HG03025 (cell line): ENCODE results near the gene TNFRSF8.

ENCODE experiments used
- ATAC-seq: cut with Tn5 transposase; IDR thresholded peaks from one replicate; pipeline ENCODE4 v1.9.1; 2021; ENCODE audit warnings: mild to moderate bottlenecking, moderate library complexity; ENCODE audit not compliant: unreplicated experiment, low FRiP score

TNFRSF8 gene

GRCh38 chr1:12138196-12139168 is 75.4 kb downstream of the TNFRSF8 start:
- ATAC-seq = no peak

- ATAC-seq = no peak
These were observed 76.9 kb downstream of the TNFRSF8 start for GRCh38 chr1:12140016-12140415.

GRCh38 chr1:12140515-12141162 is 77.5 kb downstream of the TNFRSF8 start:
- no peak for ATAC-seq

GRCh38 chr1:12141163-12141850 is 78.2 kb downstream of the TNFRSF8 start:
- ATAC-seq = no peak

GRCh38 chr1:12142141-12142823 is 79.2 kb downstream of the TNFRSF8 start:
- no peak for ATAC-seq

- ATAC-seq = no peak
These were observed 80.0 kb downstream of the TNFRSF8 start for GRCh38 chr1:12142891-12143630.

GRCh38 chr1:12143631-12144155 is 80.6 kb downstream of the TNFRSF8 start:
- no peak for ATAC-seq

- ATAC-seq = no peak
These were observed 81.1 kb downstream of the TNFRSF8 start for GRCh38 chr1:12144236-12144635.

GRCh38 chr1:12144969-12145368 is 81.9 kb downstream of the TNFRSF8 start:
- ATAC-seq = no peak

GRCh38 chr1:12145616-12146342 is 82.7 kb downstream of the TNFRSF8 start:
- ATAC-seq = no peak

GRCh38 chr1:12146343-12147112 is 83.4 kb downstream of the TNFRSF8 start:
- no peak for ATAC-seq

GRCh38 chr1:12147201-12147701 is 84.1 kb downstream of the TNFRSF8 start:
- no peak for ATAC-seq

GRCh38 chr1:12148160-12148957 is 85.3 kb downstream of the TNFRSF8 start:
- no peak for ATAC-seq

GRCh38 chr1:12148958-12149790 is 86.1 kb downstream of the TNFRSF8 start:
- ATAC-seq = no peak

- no peak for ATAC-seq
These were observed 86.7 kb downstream of the TNFRSF8 start for GRCh38 chr1:12149791-12150175.

- ATAC-seq = no peak
These were observed 87.5 kb downstream of the TNFRSF8 start for GRCh38 chr1:12150456-12151200.
